Neuron (in vitro differentiated cells): ENCODE data around the gene SFXN1.
"Not testable (repeated sequence)": the region's sequence is repeated elsewhere in the genome, so short reads cannot be mapped to it uniquely, and the experiment has no call there.

Source experiments
- H2AFZ ChIP-seq: one replicate; pipeline ENCODE4 v1.6.1; 2013; ENCODE audit warnings: low read depth, mild to moderate bottlenecking, inconsistent platforms, low read length, moderate library complexity
- H3K27me3 ChIP-seq: one replicate; pipeline ENCODE4 v1.6.1; 2013; ENCODE audit warnings: low read length; ENCODE audit not compliant: insufficient read depth
- H3K36me3 ChIP-seq: one replicate; pipeline ENCODE4 v1.6.1; 2013; ENCODE audit warnings: low read length; ENCODE audit not compliant: insufficient read depth
- H3K4me1 ChIP-seq: one replicate; pipeline ENCODE4 v1.6.1; 2013; ENCODE audit warnings: low read length; ENCODE audit not compliant: insufficient read depth
- H3K4me3 ChIP-seq: 2 replicates; pipeline ENCODE4 v1.5.1; 2013; ENCODE audit warnings: mild to moderate bottlenecking, low read length, moderate library complexity
- H3K9me3 ChIP-seq: one replicate; pipeline ENCODE4 v1.6.1; 2013; ENCODE audit warnings: low read length

The SFXN1 gene

GRCh38 chr5:175489693-175490443 is 11.5 kb downstream of the SFXN1 start:
- Histone ChIP-seq H3K36me3 (peaks cover 72% of the 10 kb centered on the region), H3K4me1 (no peaks in the 10 kb centered on the region), H2AFZ (no peak overlapping the region), H3K27me3 (no peaks in the 10 kb centered on the region), H3K9me3 (peaks cover 18% of the 10 kb centered on the region), H3K4me3 (no peak overlapping the region)

- H3K36me3 ChIP-seq = peaks cover 71% of the 10 kb centered on the region
- H3K27me3 ChIP-seq = no peaks in the 10 kb centered on the region
- no peaks in the 10 kb centered on the region for H3K4me1 ChIP-seq
- no peak overlapping the region for H3K4me3 ChIP-seq
- H2AFZ ChIP-seq = no peak overlapping the region
- peaks cover 12% of the 10 kb centered on the region for H3K9me3 ChIP-seq
Measured at GRCh38 chr5:175491223-175491622, 12.9 kb downstream of the SFXN1 start.

GRCh38 chr5:175493260-175493659 is 14.9 kb downstream of the SFXN1 start:
- Histone ChIP-seq H3K4me3 (no peak overlapping the region), H3K27me3 (no peaks in the 10 kb centered on the region), H2AFZ (no peak overlapping the region), H3K9me3 (peaks cover 4% of the 10 kb centered on the region), H3K36me3 (peaks cover 74% of the 10 kb centered on the region), H3K4me1 (no peaks in the 10 kb centered on the region)

GRCh38 chr5:175493726-175494125 is 15.4 kb downstream of the SFXN1 start:
- peaks cover 74% of the 10 kb centered on the region for H3K36me3 ChIP-seq
- H3K9me3 ChIP-seq = peaks cover 2% of the 10 kb centered on the region
- no peaks in the 10 kb centered on the region for H3K27me3 ChIP-seq
- H2AFZ ChIP-seq = no peak overlapping the region
- no peak overlapping the region for H3K4me3 ChIP-seq
- no peaks in the 10 kb centered on the region for H3K4me1 ChIP-seq

GRCh38 chr5:175494264-175495183 is 16.2 kb downstream of the SFXN1 start:
- Histone ChIP-seq H3K4me3 (no peak overlapping the region), H2AFZ (no peak overlapping the region), H3K4me1 (no peaks in the 10 kb centered on the region), H3K9me3 (peaks cover 2% of the 10 kb centered on the region), H3K36me3 (peaks cover 75% of the 10 kb centered on the region), H3K27me3 (no peaks in the 10 kb centered on the region)

GRCh38 chr5:175501759-175502158 is 23.4 kb downstream of the SFXN1 start:
- H3K4me1 ChIP-seq = no peaks in the 10 kb centered on the region
- no peak overlapping the region for H3K4me3 ChIP-seq
- H3K36me3 ChIP-seq = peaks cover 39% of the 10 kb centered on the region
- no peaks in the 10 kb centered on the region for H3K9me3 ChIP-seq
- no peak overlapping the region for H2AFZ ChIP-seq
- H3K27me3 ChIP-seq = no peaks in the 10 kb centered on the region

GRCh38 chr5:175507671-175508070 is 29.3 kb downstream of the SFXN1 start:
- H3K9me3 ChIP-seq, H2AFZ ChIP-seq: not testable (repeated sequence)

GRCh38 chr5:175508896-175509295 is 30.5 kb downstream of the SFXN1 start:
- Histone ChIP-seq H3K36me3 (peaks cover 48% of the 10 kb centered on the region), H3K4me1 (no peaks in the 10 kb centered on the region), H3K27me3 (no peaks in the 10 kb centered on the region), H3K4me3 (no peak overlapping the region), H3K9me3 (no peaks in the 10 kb centered on the region), H2AFZ (no peak overlapping the region)

More at GRCh38 chr5:175507671-175508070, 29.3 kb downstream of the SFXN1 start:
- not testable (repeated sequence) for H3K4me3 ChIP-seq, H3K27me3 ChIP-seq, H3K4me1 ChIP-seq
- peaks cover 42% of the 10 kb centered on the region for H3K36me3 ChIP-seq

- no peaks in the 10 kb centered on the region for H3K27me3 ChIP-seq
- H3K9me3 ChIP-seq = peaks cover 5% of the 10 kb centered on the region
- no peak overlapping the region for H2AFZ ChIP-seq
- no peak overlapping the region for H3K4me3 ChIP-seq
- H3K4me1 ChIP-seq = no peaks in the 10 kb centered on the region
- peaks cover 89% of the 10 kb centered on the region for H3K36me3 ChIP-seq
Measured at GRCh38 chr5:175513297-175513696, 34.9 kb downstream of the SFXN1 start.

GRCh38 chr5:175513726-175514125 is 35.4 kb downstream of the SFXN1 start:
- Histone ChIP-seq H2AFZ (no peak overlapping the region), H3K4me3 (no peak overlapping the region), H3K4me1 (no peaks in the 10 kb centered on the region), H3K27me3 (no peaks in the 10 kb centered on the region), H3K9me3 (peaks cover 5% of the 10 kb centered on the region), H3K36me3 (peaks cover 93% of the 10 kb centered on the region)

GRCh38 chr5:175516933-175517823 is 38.8 kb downstream of the SFXN1 start:
- Histone ChIP-seq H3K36me3 (peaks cover 93% of the 10 kb centered on the region), H3K9me3 (peaks cover 5% of the 10 kb centered on the region), H3K4me1 (no peaks in the 10 kb centered on the region), H3K4me3 (no peak overlapping the region), H3K27me3 (no peaks in the 10 kb centered on the region), H2AFZ (no peak overlapping the region)

- Histone ChIP-seq H3K4me1 (no peaks in the 10 kb centered on the region), H3K27me3 (no peaks in the 10 kb centered on the region), H3K36me3 (peaks cover 94% of the 10 kb centered on the region), H3K9me3 (peaks cover 5% of the 10 kb centered on the region), H2AFZ (no peak overlapping the region), H3K4me3 (no peak overlapping the region)
Measured at GRCh38 chr5:175517824-175518450, 39.6 kb downstream of the SFXN1 start.
